ENCODE results near the gene TSPAN3.

TSPAN3 gene

DNA sequence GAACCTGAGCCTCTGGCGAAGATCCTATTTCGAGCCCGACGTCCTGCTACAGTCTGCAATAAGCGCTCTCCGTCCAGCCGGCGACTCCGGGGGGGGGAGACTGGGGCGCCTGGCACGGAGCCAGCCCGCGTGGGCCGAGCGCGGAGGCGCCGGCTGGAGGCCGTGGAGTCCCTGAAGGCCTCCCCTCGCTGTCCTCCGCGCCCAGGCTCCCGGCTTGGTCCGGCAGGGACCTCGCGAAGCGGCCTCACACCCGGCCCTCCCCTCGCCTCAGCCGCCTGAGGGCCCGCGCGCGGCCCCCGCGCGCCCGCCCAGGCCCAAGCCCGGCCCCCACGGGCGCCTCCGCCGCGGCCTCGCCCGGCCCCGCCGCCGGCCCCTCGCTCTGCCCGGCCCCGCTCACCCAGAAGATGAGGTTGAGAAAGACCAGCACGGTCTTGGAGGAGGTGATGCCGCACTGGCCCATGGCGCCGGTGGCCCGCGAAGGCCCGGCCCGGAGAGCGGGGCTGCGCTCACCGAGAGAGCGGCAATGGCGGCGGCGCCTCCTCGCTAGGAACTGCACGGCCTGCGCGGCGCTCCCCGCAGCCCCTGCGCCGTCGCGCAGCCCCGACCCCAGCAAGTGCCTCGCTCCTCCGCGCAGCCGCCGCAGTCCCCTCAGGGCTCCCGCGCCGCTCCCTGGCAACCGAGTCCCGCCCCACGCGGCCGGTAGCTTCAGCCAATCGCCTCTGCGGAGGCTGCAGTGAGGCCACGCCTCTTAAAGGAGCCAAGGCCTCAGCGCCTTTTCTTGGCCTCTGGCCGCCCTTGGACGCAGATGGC is at the start of gene TSPAN3:
TSPAN3 (minus strand) TSS at position 615 of the 810 bp plus-strand sequence; CDS start at position 460, 155 bp downstream.
- peak; percentile 81 to 88 for DNase-seq (ENCODE audit: extremely low read depth in 1 of 2, low read depth in 1 of 2)

DNA sequence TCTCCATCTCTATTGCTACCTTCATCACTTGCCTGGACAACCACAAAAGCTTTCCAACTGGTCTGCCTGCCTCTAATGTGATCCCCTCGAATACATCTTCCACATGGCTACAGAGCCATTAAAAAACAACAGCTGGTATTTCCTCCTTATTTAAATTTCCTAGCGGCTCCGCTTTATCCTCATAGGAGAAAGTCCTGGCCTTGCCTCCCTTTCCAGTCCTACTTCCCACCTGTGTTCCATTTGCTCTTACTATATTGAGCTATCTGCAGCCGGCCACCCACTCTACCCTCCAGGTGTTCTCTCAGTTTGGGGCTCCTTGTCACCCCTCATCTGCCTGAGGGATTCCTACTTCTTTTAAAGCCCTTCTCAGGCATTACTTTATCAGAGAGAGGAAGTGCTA is 49.7 kb upstream of the TSPAN3 start:
- DNase-seq (ENCODE audit: extremely low read depth in 1 of 2, low read depth in 1 of 2) = no peak

DNA sequence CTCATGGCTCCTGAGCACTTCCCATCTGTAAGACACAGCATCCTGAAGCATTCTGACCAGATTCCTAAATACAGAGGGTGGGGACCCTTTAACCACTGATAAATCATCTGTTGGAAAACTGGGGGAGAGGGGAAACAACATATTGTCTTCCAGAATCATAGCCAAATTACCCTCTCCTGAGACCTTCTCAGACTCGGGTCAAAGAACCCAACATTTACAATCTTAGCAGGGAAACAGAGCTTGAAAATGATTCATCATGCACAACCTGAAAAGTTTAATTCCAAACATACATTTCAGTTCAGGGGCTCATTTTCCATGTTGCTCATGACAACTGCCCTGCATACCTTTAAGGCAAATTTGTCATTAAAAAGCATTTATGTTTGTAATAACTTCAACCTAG is 48.5 kb upstream of the TSPAN3 start:
- DNase-seq (ENCODE audit: extremely low read depth in 1 of 2, low read depth in 1 of 2) = no peak

DNA sequence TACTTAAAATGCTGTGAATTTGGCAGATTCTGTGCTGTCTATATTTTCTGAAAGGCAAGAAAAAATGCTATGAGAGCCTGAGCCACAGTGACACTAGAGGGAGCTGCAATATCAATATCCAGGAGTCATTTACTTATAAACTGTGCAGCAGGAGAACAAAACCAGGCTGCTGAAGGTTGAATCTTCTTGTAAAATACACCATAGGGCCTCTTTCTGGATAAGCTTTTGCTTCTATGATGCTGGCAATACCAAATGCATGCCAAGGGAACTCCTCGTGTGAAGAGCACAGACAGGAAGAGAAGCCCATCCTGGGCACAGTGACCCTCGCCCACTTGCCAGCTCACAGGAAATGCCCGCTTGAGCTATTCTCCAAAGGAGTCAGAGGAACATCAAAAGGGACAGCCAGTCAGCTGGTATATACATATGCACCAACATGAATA is 48.0 kb upstream of the TSPAN3 start:
- DNase-seq (ENCODE audit: extremely low read depth in 1 of 2, low read depth in 1 of 2) = no peak

DNA sequence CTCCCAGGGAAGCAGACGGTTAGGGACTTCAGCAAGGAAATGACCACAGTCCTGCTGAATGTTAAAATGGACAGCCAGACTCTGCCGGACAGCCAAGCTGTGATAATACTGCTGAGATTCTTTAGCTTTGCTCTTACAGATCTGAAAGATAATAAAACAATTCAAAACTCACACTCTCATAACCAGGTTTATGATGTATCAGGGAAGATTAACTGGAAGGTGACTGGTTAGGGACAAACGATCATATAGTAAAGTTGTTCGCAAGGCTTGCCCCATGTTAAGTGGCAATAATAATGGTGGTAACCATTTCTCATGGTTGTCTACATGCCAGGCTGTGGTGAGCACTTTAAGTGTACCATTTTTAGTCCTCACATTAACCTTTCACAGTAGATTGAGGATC is 44.3 kb upstream of the TSPAN3 start:
- DNase-seq (ENCODE audit: extremely low read depth in 1 of 2, low read depth in 1 of 2) = no peak

DNA sequence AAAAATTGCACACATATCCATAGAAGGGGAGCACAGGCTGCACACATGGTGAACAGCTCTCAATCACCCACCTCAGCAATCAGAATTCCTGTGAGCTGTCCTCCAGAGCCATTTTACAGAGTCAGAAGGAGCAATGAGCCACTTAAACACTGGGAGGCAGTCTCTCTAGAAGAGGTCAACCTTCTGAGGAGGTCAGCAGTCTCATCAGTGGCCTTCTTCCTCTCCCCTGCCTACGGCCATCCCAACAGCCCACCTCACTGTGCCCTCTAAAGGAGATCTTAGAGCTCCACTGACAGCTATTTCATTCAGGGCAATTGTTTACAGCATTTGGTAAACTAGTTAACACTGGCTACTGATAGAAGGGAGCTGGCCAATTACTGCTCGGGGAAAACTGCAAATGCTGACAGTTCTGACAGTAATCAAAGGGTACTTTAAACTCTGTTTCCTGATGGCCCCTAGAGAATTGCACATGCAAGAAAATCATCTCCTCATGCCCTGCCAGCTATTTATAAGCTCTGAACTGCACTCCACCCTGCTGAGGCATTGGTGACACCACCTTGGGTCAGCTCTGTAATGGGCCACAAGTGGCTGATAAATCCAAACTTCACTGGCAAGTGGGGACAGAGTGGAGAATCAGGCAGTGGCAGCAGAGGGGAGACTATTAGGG is 42.1 kb upstream of the TSPAN3 start:
- no peak for DNase-seq (ENCODE audit: extremely low read depth in 1 of 2, low read depth in 1 of 2)

DNA sequence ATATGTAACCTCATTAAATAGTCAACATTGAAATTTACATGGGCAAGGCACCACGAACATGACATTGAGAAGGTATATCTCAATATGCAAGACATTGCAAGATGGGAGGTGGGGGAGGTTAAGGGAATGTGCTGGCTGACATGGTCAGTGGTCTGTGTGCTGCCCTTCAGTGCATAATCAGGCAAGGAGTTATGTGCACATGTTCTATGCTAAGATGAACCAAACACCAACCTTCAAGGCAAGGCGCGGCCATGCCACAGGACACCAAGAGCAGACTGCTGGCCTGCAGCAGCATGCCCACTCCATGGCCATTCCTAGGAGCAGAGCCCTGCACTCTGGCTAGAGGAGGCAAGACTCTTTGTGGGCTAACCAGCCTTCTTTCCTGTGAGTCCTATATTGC is 40.9 kb upstream of the TSPAN3 start:
- no peak for DNase-seq (ENCODE audit: extremely low read depth in 1 of 2, low read depth in 1 of 2)

DNA sequence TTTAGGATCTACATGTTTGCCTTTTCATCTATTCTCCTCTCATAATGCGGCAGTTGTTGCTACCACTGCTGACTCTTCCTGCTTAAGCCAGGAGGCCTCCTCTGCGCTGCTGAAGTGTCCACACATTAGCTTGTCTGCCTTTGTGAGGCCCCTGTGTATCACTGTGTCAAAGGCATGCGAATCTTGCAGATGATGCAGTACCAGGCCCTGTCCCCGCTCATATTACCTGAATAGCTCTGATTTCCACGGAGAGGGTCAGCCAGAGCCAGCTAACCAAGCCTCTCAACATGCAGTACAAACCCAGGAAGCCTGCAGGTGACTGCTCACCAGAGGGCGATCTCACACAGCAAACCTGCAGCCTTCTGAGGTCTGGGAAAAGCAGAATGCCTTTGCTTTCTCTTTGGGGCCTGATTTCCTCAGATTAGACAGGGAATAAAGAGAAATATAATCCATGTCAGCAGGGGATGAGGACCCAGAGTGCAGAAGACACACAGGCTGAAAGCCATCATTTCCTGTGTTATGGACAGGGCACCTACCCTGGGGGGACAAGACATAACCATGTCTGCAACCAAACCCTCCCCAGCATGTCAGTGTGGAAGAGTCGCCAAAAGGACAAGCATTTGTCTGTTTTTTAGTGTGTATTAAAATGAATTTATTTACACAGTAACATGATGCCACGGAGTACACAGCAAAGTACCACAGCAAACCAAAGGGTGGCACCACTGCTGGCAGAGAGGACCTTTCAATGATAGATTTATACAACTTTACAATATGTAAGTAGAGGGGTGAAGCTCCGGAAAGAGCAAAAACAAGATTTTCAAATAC is 36.8 kb upstream of the TSPAN3 start:
- no peak for DNase-seq (ENCODE audit: extremely low read depth in 1 of 2, low read depth in 1 of 2)

DNA sequence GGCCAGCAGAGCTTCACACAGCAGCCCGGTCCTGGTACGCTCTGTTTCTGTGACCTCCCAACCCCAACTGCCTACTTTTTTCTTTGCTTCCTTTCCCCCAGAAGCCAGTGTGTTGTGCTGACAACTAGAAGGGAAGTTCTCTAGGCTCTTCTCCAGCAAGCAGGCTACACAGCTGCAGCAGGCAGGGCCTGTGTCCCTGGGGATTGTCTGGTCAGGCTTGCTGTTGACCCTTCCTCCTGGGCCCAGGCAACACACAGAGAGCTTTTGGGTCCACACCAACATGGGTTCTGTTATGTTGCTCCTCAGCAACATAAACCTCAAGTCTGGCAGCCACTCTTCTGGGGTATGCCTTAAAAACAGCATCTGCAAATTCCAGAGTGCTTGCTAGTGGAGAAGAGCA is 36.2 kb upstream of the TSPAN3 start:
- DNase-seq (ENCODE audit: extremely low read depth in 1 of 2, low read depth in 1 of 2) = no peak

DNA sequence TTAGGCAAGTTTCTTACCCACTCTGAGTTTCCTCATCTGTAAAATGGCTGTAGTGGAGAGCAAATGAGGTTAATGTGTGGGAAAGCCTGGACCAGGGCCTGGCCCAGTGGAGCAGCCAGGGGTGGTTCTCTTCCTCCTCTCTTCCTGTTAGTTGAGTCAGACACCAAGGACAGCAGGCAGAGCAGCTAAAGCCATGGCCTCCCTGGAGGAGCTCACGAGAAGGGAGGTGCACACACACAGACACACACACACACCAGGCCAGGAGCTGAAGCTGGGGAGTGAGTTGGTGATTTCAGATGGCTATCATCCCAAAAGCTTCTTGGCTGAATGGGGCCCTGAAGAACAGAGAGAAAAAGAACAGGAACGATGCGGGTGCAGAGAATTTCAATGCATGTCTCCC is 33.2 kb upstream of the TSPAN3 start:
- no peak for DNase-seq (ENCODE audit: extremely low read depth in 1 of 2, low read depth in 1 of 2)

DNA sequence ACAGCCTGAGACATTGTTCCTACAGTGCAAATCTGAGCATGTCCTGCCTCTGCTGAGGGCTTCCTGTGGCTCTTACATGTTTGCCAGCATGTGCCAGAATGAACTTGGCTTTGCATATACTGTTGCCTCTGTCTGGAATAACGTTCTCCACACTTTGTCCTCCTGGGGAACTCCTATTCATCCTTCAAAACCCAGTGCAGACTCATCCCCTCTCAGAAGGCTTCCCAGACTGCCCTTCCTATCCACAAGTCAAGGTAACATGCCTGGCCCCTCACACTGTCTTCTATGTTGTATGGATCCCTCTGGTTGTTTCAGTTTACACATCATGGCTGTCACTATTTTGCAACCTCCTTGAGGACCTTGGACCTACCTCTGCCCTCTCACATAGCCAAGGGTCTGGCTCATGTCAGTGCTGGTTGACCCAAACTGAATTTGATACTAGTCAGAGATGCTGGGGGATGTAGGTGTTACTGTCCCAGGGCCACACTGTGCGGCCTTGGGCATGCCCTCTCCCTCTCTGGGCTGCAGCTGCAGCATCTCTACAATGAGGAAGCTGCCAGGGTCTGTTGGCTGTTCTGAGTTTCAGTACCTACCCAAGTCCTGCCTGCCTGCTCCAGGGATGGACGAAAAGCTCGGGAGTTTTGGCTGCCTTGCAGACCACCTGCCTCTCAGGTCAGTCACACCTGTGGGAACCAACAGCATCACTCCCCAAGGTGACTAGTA is 29.0 kb upstream of the TSPAN3 start:
- no peak for DNase-seq (ENCODE audit: extremely low read depth in 1 of 2, low read depth in 1 of 2)

DNA sequence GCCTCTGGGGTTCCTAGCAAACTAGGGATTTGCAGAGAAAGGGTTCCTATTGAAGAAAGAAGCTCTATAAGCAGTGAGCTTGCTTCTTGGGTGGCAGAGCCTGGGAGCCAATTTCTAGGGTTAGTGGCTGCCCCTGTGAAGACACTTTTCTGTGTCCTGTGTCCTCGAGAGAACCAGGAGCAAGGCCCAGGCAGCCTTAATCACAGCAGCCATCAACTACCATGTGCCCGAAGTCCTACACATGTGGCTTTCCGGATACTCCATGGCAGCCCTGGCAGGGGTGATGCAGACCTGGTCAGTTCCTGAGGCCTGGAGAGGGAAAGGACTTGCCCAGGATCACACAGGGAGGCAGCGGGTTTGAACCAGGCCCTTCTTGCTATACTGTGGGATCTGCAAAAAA is 27.7 kb upstream of the TSPAN3 start:
- no peak for DNase-seq (ENCODE audit: extremely low read depth in 1 of 2, low read depth in 1 of 2)

DNA sequence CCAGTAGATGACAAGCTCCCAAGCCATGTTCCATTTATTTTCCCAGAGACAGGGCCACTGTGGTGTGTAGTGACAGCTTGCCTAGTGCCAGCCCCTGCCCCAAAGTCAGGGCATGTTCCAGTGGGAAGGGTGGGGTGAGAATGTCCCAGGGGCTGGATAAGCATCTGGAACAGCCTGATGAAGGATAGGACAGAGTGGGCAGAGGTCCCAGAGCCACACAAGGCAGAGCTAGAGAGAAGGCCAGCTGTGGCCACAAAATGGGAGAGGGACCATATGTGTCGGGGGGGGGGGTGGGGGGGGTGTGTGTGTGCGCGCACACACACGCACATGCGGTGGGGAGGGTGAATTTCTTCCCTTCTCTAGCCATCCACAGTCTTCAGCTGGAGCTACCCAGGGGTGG is 27.0 kb upstream of the TSPAN3 start:
- no peak for DNase-seq (ENCODE audit: extremely low read depth in 1 of 2, low read depth in 1 of 2)

DNA sequence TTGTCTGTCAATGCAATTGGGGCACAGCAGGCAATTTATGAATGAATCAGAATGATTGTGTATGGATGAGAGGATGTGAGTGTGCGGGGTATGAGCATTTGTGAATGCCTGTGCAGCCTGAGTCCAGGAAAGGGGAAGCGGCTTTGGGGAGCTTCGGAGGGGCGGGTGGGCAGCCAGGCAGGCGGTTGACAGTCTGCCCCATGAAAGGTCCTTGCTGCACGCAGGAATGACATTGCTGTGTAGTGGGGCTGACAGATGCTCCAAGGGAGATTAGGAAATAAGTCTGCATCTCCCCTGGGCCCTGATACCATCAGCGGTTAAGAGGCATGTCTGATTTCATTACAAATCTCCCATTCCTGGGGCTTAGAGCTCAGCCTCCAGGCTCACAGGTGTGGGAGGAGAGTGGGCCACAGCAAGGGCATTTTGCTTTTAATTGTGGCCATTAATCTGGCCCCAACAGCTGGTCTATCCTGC is 26.4 kb upstream of the TSPAN3 start:
- no peak for DNase-seq (ENCODE audit: extremely low read depth in 1 of 2, low read depth in 1 of 2)

DNA sequence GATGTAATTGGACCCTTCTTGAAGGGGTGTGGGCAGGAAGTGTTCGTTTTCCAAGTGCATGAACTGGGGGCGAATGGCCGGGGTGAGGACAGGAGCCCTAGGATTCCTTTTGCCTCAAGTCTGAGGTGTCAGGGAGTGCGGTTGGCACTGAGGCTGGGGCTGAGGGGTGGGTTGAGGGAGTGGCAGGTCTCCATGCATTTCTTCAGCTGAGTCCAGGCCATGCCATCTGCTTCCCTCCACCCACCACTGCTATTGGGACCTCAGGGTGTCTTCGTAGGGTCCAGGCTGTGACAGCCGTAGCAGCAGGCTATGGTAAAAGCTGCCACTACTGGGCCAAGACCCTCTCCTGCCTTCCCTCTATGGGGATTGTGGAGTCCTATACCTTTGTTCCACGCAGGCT is 25.6 kb upstream of the TSPAN3 start:
- DNase-seq (ENCODE audit: extremely low read depth in 1 of 2, low read depth in 1 of 2) = no peak

DNA sequence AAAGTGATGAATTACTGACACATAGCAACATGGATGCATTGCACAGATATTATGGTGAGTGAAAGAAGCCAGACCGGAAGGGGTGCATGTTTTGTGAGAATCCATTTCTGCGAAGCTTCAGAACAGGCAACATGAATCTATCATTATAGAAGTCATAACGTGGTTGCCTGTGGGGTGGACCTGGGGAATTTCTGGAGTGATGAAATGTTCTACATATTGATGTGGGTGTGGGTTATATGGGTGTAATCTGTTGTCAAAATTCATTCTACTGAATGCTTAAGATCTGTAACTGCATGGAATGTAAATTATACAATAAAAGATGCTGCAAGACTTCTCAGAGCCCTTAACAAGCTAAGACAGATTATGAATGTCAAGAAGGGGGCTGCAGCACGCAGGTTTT is 25.2 kb upstream of the TSPAN3 start:
- no peak for DNase-seq (ENCODE audit: extremely low read depth in 1 of 2, low read depth in 1 of 2)

DNA sequence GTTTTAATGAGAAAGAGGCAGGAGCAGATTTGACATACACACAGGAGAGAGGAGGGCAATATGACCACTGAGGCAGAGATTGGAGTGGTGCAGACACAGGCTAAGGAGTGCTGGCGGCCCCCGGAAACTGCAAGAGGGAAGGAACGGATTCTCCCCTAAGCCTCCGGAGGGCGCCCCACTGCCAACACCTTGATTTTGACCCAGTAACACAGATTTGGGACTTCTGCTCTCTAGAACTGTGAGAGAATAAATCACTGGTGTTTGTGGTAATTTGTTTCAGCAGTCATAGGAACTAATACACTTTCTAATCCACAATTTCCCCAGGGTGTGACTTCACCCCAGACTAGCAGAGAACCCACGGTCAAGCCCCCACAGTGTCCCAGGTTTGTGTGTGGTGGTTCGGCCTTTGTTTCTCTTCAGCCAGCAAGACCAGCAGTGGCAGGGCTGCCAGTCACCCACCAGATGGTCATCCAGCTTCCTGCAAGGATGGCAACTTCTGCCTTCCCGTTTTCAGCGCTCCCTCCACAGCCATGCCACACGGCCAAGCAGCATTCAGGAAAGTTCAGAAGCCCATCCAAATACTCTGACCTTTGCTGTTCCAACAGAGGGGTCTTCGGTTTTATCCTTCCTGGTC is 23.6 kb upstream of the TSPAN3 start:
- DNase-seq (ENCODE audit: extremely low read depth in 1 of 2, low read depth in 1 of 2) = no peak

DNA sequence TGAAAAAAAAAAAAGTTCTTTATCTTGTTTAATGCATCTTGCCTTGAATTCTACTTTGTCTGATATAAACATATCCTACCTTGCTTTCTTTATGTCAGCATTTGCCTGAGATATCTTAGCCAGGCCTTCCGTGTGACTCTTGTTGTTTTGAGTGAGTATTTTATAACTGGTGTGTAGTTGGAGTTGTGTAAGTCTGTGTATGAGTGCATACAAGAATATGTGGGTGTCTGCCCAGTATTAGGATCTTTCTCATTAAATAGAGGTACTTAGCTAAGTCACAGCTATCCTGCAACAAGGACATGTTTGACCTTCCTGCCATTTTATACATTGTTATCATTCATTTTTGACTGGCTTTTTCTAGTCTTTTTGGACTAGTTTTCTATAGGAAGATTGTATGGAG is 22.5 kb upstream of the TSPAN3 start:
- DNase-seq (ENCODE audit: extremely low read depth in 1 of 2, low read depth in 1 of 2) = no peak

DNA sequence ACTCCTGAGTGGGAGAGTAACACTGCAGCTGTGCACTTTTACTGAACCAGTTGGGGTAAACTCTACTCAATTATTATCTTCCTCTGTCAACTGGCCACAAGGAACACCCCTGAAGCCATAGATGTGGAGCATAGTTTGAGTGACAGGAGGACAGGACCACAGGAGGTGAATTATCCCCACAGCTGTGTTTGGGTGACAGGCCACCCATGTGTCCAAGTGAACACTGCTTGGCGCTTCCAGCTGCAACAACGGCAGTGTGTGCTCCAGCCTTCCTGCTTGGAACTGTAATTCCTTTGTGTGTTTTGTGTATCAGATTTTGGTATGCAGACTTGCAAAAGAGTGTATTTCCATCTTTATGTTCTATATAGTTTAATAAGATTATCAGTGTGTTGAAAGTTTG is 20.2 kb upstream of the TSPAN3 start:
- no peak for DNase-seq (ENCODE audit: extremely low read depth in 1 of 2, low read depth in 1 of 2)

DNA sequence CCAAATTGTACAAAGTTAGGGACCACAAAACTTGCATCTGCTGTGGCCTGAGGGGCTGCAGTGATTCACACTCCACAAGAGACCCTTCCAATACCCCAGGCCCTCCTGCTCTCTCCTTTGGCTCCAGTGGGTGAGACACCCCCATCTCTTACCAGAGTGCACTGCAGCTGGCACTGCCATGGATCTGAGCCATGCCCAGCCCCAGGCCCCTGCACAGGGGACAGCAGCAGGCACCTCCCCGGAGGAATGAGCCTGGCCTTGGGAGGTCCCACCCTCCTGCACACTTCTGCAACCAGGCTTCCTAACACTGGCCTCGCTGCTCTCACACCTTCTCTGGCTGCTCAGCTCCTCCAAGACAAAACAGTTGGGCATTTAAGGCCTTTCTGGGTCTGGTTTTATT is 16.3 kb upstream of the TSPAN3 start:
- no peak for DNase-seq (ENCODE audit: extremely low read depth in 1 of 2, low read depth in 1 of 2)

Data from activated CD8-positive, alpha-beta memory T cell treated with anti-CD3 and anti-CD28 coated beads for 1 hour (primary cell).